ENCODE results near the gene OR6C1.
"Not testable (repeated sequence)": the region's sequence is repeated elsewhere in the genome, so short reads cannot be mapped to it uniquely, and the experiment has no call there.

Gene OR6C1

DNA sequence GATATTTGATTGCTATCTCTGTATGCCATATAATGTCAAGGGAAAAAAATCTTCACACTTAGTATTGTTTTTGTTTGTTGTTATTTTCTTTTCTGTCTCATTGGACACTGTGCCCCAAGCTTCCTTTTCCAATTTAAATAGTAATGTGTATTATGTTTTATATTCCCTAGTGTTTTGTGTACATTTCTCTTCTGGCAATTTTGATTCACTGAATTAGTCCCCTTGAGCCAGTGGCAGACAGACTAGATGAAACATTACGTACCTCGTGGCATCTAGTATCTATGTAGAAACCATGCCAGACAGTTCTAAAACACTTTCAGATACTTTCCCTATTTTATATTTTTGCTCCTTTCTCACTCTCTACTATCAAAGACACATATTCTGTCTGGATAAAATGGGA is at the start of gene OR6C1:
Gene OR6C1 (plus strand): TSS at position 301 of the 400 bp plus-strand sequence. CDS start 6,257 bp downstream, outside the sequence.
- no peak for DNase-seq (ENCODE audit: low spot score)
- TF ChIP-seq, protein P1, sequence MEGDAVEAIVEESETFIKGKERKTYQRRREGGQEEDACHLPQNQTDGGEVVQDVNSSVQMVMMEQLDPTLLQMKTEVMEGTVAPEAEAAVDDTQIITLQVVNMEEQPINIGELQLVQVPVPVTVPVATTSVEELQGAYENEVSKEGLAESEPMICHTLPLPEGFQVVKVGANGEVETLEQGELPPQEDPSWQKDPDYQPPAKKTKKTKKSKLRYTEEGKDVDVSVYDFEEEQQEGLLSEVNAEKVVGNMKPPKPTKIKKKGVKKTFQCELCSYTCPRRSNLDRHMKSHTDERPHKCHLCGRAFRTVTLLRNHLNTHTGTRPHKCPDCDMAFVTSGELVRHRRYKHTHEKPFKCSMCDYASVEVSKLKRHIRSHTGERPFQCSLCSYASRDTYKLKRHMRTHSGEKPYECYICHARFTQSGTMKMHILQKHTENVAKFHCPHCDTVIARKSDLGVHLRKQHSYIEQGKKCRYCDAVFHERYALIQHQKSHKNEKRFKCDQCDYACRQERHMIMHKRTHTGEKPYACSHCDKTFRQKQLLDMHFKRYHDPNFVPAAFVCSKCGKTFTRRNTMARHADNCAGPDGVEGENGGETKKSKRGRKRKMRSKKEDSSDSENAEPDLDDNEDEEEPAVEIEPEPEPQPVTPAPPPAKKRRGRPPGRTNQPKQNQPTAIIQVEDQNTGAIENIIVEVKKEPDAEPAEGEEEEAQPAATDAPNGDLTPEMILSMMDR (IDR thresholded peaks at IDR 0.05; ENCODE audit: extremely low read depth, missing control alignments), result no peak

DNA sequence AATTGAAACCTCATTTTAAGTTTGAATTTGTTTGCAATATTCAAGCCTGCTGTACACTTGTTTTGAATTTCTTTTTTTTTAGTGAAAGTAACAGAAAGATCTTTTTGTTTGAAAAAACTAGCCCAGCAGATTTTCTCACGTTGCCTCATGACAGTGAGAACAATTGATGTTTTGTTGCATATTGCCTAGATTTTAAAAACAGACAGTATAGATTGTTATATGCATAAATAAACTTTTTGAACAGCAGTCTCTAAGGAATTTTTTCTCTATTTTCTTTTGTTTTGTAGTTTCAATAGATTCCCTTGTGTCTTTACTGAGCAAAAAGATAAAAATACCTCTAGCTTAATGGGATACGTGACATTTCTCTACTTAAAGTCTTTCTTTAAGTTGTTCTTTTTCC is 33.2 kb upstream of the OR6C1 start:
- no peak for DNase-seq (ENCODE audit: low spot score)
- TF ChIP-seq, protein P1 (IDR thresholded peaks at IDR 0.05; ENCODE audit: extremely low read depth, missing control alignments), result no peak

DNA sequence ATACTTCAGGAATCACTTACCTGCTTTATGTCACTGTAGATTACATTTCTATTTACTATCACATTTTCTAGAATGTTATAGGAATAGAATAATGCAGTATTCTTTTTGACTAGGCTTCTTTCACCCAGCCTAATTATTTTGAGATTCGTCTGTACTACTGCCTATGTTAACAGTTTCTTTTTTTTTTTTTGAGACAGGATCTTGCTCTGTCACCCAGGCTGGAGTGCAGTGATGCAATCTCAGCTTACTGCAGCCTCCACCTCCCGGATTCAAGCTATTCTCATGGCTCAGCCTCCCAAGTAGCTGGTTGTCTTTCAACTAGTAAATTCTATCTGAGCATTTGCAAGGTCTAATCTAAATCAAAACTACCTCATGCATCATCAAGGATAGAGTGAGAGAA is 24.1 kb upstream of the OR6C1 start:
- no peak for DNase-seq (ENCODE audit: low spot score)
- TF ChIP-seq, protein P1 (IDR thresholded peaks at IDR 0.05; ENCODE audit: extremely low read depth, missing control alignments), result no peak

DNA sequence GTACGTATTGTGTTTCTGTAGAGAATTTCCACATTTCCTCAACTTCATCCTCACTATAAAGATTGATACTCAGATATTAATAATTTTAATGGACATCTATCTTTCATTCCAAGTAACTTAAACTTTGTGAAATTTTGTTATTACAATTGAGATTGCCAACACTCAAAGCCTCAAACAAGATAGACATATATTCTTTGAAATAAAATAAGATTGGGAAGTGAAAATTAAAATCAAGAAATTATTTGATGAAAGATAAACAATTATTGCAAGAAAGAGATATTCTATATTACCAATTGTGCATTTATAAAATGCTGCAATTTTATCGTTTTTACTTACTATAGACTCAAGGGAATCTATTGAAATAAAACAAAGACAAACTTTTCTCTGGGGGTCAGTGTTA is 17.7 kb upstream of the OR6C1 start, which contains the start of gene OR6C6:
Gene OR6C6 (minus strand): TSS at position 101 of the 400 bp plus-strand sequence. CDS start 1,337 bp downstream, outside the sequence.
- TF ChIP-seq, protein P1 (IDR thresholded peaks at IDR 0.05; ENCODE audit: extremely low read depth, missing control alignments), result no peak
- no peak for DNase-seq (ENCODE audit: low spot score)

DNA sequence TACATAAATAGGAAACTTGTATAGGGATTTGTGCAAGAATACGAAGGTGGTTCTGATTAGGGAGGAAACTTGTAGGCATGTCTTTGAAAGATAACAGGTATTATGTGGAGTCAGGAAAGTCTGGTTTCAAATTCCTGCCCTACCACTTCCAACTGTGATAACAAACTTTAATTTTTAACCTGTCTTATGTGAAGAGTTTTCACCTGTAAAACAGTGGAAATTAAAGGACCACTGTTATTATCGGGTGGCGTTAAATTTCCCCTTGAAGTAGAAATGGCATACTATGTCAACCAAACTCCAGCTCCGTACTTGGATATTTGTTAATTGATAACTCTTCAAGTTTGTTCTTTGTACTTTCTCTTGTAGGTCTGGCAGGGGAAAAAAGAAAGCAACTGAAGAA is 6.1 kb downstream of the OR6C1 start:
- DNase-seq (ENCODE audit: low spot score), result no peak
- TF ChIP-seq, protein P1 (IDR thresholded peaks at IDR 0.05; ENCODE audit: extremely low read depth, missing control alignments), result no peak

DNA sequence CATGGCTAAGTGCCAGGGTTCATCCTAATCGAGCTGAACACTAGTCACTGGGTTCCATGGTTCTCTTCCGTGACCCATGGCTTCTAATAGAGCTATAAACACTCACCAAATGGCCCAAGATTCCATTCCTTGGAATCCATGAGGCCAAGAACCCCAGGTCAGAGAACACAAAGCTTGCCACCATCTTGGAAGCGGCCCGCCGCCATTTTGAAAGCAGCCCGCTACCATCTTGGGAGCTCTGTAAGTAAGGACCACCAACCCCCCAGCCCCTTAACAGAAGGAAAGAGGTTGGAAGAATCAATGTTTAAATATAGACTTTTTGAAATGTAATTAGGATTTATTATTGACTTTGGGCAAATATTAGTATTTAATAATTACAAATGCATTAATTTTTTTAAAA is 11.7 kb downstream of the OR6C1 start:
- DNase-seq (ENCODE audit: low spot score), result not testable (repeated sequence)

DNA sequence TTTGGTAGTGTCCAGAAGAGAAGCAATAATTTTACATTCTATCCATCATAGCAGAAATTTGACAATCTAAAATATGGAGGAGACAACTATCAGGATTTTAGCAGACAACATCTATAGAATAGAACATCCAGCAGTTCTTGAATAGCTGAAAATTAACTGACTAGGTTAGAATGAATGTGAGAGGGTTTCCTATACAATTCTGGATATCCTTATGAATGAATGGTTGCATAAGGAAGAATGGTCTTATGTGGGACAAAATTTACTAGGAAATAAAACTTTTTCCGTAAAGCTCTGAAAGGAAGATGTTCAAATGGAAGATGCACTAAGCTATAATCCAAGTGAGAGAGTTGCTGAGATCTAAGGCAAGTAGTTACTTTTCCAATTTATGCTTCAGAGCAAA is 16.3 kb downstream of the OR6C1 start, which contains the start of gene OR6C3:
Gene OR6C3 (plus strand): TSS at position 301 of the 400 bp plus-strand sequence. CDS start 955 bp downstream, outside the sequence.
- no peak for DNase-seq (ENCODE audit: low spot score)
- TF ChIP-seq, protein P1 (IDR thresholded peaks at IDR 0.05; ENCODE audit: extremely low read depth, missing control alignments), result no peak

DNA sequence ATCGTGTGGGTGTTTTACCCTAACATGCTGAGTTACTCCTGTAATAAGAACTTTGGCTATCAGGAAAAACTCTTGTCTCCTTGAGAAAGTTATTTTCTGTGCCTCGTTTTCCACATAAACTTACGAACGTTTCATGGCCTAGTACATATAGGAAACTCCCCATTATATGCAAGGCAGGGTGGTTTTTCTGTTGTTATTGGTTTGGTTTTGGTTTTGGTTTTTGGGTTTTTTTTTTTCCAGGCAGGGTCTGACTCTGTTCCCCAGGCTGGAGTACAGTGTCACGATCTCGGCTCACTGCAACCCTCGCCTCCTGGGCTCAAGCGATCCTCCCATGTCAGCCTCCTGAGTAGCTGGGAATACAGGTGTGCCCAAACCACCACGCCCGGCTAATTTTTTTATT is 21.9 kb downstream of the OR6C1 start:
- no peak for DNase-seq (ENCODE audit: low spot score)
- TF ChIP-seq, protein P1 (IDR thresholded peaks at IDR 0.05; ENCODE audit: extremely low read depth, missing control alignments), result no peak

DNA sequence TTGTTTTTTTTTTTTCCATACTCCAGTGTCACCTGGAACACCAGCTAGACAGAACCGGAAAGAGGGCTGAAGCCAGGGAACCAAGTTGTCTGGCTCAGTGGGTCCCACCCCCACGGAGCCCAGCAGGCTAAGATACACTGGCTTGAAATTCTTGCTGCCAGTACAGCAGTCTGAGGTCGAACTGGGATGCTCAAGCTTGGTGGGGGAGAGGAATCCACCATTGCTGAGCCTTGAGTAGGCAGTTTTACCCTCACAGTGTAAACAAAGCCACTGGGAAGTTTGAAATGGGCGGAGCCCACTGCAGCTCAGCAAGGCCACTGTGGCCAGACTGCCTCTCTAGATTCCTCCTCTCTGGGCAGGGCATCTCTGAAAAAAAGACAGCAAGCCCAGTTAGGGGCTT is 41.2 kb downstream of the OR6C1 start:
- DNase-seq (ENCODE audit: low spot score), result not testable (repeated sequence)

Measured in GM20000 (cell line).